Loucy (cell line): ENCODE data around the gene LOXL4.

ENCODE experiments used
- H2AFZ ChIP-seq: fragments of 200-600 bp; sonication (generic); 2 replicates; pipeline ENCODE4 v1.6.0; 2016; ENCODE audit warnings: antibody characterized with exemption, mild to moderate bottlenecking, low read length, moderate library complexity
- H3F3A ChIP-seq: fragments of 200-600 bp; 2 replicates; pipeline ENCODE4 v1.6.0; 2016; ENCODE audit warnings: antibody characterized with exemption, low read depth, mild to moderate bottlenecking
- H3K27me3 ChIP-seq: fragments of 200-600 bp; sonication (generic); 2 replicates; pipeline ENCODE4 v1.6.1; 2014; ENCODE audit warnings: low read length, mild to moderate bottlenecking; ENCODE audit not compliant: insufficient read depth, poor library complexity, severe bottlenecking
- H3K36me3 ChIP-seq: fragments of 200-600 bp; sonication (generic); 2 replicates; pipeline ENCODE4 v1.6.1; 2016; ENCODE audit warnings: low read length; ENCODE audit not compliant: insufficient read depth
- H3K4me1 ChIP-seq: fragments of 200-600 bp; sonication (generic); 2 replicates; pipeline ENCODE4 v1.5.1; 2014; ENCODE audit warnings: low read length, mild to moderate bottlenecking; ENCODE audit not compliant: insufficient read depth, poor library complexity, severe bottlenecking
- H3K4me2 ChIP-seq: fragments of 200-600 bp; sonication (generic); 2 replicates; pipeline ENCODE4 v1.6.0; 2014; ENCODE audit warnings: antibody characterized with exemption, low read length, low read depth, mild to moderate bottlenecking; ENCODE audit not compliant: poor library complexity, severe bottlenecking
- H3K4me3 ChIP-seq: fragments of 200-600 bp; sonication (generic); 2 replicates; pipeline ENCODE4 v1.5.1; 2014; ENCODE audit warnings: low read length, mild to moderate bottlenecking, mixed read lengths; ENCODE audit not compliant: poor library complexity, severe bottlenecking
- H3K79me2 ChIP-seq: fragments of 200-600 bp; sonication (generic); 2 replicates; pipeline ENCODE4 v1.6.1; 2014; ENCODE audit warnings: low read length; ENCODE audit not compliant: insufficient read depth
- H3K9ac ChIP-seq: fragments of 200-600 bp; sonication (generic); 2 replicates; pipeline ENCODE4 v1.6.0; 2014; ENCODE audit warnings: mild to moderate bottlenecking, low read depth, low read length, moderate library complexity; ENCODE audit not compliant: poor library complexity, severe bottlenecking
- H3K9me2 ChIP-seq: fragments of 200-600 bp; sonication (generic); replicated peaks from 2 replicates; pipeline ENCODE4 v1.6.1; 2016; ENCODE audit warnings: low read depth, low read length, mixed read lengths
- H3K9me3 ChIP-seq: fragments of 200-600 bp; sonication (generic); 2 replicates; pipeline ENCODE4 v1.6.1; 2014; ENCODE audit warnings: mild to moderate bottlenecking, antibody characterized with exemption, low read length, low read depth; ENCODE audit not compliant: insufficient read depth
- H4K20me1 ChIP-seq: fragments of 200-600 bp; sonication (generic); 2 replicates; pipeline ENCODE4 v1.6.0; 2014; ENCODE audit warnings: antibody characterized with exemption, low read length, mild to moderate bottlenecking; ENCODE audit not compliant: insufficient read depth, poor library complexity, severe bottlenecking
- CTCF ChIP-seq: fragments of 200-600 bp; sonication (generic); conservative IDR thresholded peaks from 2 replicates; pipeline ENCODE4 v1.5.1; 2014; ENCODE audit warnings: mild to moderate bottlenecking, antibody characterized with exemption, low read length
- EZH2phosphoT487 ChIP-seq: fragments of 200-600 bp; IDR thresholded peaks from 2 replicates; pipeline ENCODE4 v1.6.1; 2018; ENCODE audit warnings: antibody characterized with exemption, mild to moderate bottlenecking, moderate library complexity, borderline replicate concordance

Gene LOXL4

GRCh38 chr10:98307916-98308541 is 40.0 kb upstream of the LOXL4 start:
- Histone ChIP-seq H4K20me1 (no peaks in the 10 kb centered on the region), H2AFZ (no peak overlapping the region), H3K9me3 (0 out of 2 replicates have a peak, but pooled peaks cover 2% of the 10 kb centered on the region), H3K27me3 (no peaks in the 10 kb centered on the region), H3K4me3 (no peak overlapping the region), H3F3A (no peaks in the 10 kb centered on the region), H3K36me3 (no peaks in the 10 kb centered on the region), H3K4me2 (no peak overlapping the region), H3K9ac (no peak overlapping the region), H3K9me2 (no peaks in the 10 kb centered on the region), H3K79me2 (no peaks in the 10 kb centered on the region), H3K4me1 (no peaks in the 10 kb centered on the region)
- no peak for TF ChIP-seq CTCF
- TF ChIP-seq EZH2phosphoT487, result no peak

GRCh38 chr10:98306501-98306900 is 38.5 kb upstream of the LOXL4 start:
- Histone ChIP-seq H3K79me2 (no peaks in the 10 kb centered on the region), H3K4me2 (no peak overlapping the region), H3K9ac (no peak overlapping the region), H3K4me1 (no peaks in the 10 kb centered on the region), H2AFZ (no peak overlapping the region), H3F3A (no peaks in the 10 kb centered on the region), H3K9me3 (0 out of 2 replicates have a peak, but pooled peaks cover 2% of the 10 kb centered on the region), H4K20me1 (no peaks in the 10 kb centered on the region), H3K4me3 (no peak overlapping the region), H3K9me2 (no peaks in the 10 kb centered on the region), H3K27me3 (no peaks in the 10 kb centered on the region), H3K36me3 (no peaks in the 10 kb centered on the region)
- TF ChIP-seq CTCF, result no peak
- no peak for TF ChIP-seq EZH2phosphoT487

GRCh38 chr10:98303569-98303968 is 35.6 kb upstream of the LOXL4 start:
- Histone ChIP-seq H3K9me2 (no peaks in the 10 kb centered on the region), H2AFZ (no peak overlapping the region), H3K27me3 (no peaks in the 10 kb centered on the region), H3K4me1 (no peaks in the 10 kb centered on the region), H3K9me3 (0 out of 2 replicates have a peak, but pooled peaks cover 2% of the 10 kb centered on the region), H3K9ac (no peak overlapping the region), H3K4me2 (no peak overlapping the region), H3F3A (no peaks in the 10 kb centered on the region), H3K36me3 (no peaks in the 10 kb centered on the region), H4K20me1 (no peaks in the 10 kb centered on the region), H3K4me3 (no peak overlapping the region), H3K79me2 (no peaks in the 10 kb centered on the region)
- TF ChIP-seq CTCF (no peak), EZH2phosphoT487 (no peak)
